GM18505 (cell line): ENCODE results near the gene PWP1.

Source experiments
- ATAC-seq: cut with Tn5 transposase; IDR thresholded peaks from one replicate; pipeline ENCODE4 v1.9.1; 2021; ENCODE audit not compliant: unreplicated experiment
- POLR2A ChIP-seq: IDR thresholded peaks from 4 replicates; pipeline ENCODE4 v1.6.1; 2011; ENCODE audit warnings: borderline replicate concordance; ENCODE audit not compliant: insufficient read depth, insufficient read length; ENCODE audit errors: extremely low read depth

PWP1 gene

GRCh38 chr12:107685360-107686248 is at the start of gene PWP1:
Gene PWP1 (plus strand): TSS chr12:107685799. CDS start chr12:107685900, 101 bp downstream.
- TF ChIP-seq POLR2A: peak; percentile 90
- ATAC-seq: peak; percentile 86

DNA sequence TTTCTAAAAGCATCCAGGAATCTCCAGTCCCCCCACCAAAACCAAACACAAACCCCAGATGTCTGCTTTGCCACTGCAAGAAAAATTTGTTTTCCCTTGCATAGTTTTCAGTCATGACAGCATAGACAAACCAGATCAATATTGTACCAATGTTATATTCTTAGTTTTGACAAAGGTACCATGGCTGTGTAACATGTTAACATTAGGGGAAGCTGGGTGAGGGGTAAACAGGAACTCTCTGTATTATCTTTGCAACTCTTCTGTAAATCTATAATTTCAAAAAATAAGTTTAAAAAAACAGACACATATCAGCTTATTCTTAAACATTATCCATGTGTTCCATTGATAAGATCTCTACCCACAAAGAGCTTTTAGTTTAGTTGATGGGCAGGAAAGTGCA is 44.4 kb upstream of the PWP1 start:
- no peak for ATAC-seq
- no peak for TF ChIP-seq POLR2A

GRCh38 chr12:107642240-107642639 is 43.4 kb upstream of the PWP1 start:
- TF ChIP-seq POLR2A: no peak
- no peak for ATAC-seq

DNA sequence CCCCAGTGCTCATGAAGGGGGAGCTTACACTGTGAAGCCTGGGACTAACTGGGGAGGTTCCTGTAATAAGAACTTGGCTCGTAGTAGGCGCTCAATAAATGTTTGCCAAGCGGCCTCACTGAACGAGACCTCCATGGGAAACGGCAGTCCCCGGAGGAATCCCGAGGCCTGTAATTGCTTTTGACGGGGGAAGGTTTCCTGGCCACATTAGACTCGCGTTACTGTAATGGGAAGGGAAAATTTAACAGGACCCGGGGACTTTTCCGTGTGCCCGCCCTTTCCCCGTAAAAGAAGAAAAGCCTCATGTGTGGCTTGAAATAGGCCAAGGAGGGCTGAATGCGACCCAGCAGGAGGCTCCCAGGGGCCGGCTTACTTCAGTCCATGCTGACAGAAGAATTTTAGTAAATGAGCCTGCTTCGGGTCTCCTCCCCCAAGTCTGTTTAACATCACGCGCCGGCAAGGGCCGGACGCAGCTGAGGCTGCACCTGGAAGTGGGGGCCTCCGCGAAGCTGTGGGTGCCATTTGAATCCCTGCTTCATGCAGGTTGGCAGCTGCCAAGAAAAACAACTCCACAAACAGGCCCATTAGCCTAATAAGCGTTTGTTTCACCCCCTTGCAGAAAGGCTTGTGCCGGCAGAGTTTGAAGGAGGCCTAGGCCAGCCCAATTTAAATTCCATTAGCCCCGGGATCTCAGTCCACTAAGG is 39.8 kb upstream of the PWP1 start:
- no peak for ATAC-seq
- TF ChIP-seq POLR2A: no peak

DNA sequence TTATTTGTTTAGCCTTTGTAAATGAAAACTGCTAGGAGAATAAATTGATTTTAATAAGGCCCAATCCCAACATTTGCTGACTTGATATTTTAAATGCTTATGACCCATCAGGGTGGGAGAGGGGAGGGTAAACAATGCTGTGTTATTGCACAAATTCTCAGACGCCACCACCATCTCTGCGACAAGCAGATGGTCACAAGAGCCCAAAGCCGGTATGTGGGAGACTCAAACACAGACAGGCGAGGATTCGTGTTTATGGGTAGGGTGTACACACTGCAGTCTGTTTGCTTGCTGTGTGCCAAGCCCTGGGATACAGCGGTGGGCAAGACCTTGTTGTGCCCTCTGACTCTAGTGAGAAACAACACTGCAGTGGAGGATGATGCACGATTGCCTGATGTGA is 39.2 kb upstream of the PWP1 start:
- ATAC-seq: no peak
- TF ChIP-seq POLR2A: no peak

- ATAC-seq: no peak
- no peak for TF ChIP-seq POLR2A
Observed at GRCh38 chr12:107649661-107650061, 35.9 kb upstream of the PWP1 start.

GRCh38 chr12:107650977-107651376 is 34.6 kb upstream of the PWP1 start:
- no peak for TF ChIP-seq POLR2A
- ATAC-seq: no peak

GRCh38 chr12:107651571-107652449 is 33.8 kb upstream of the PWP1 start:
- no peak for ATAC-seq
- no peak for TF ChIP-seq POLR2A

GRCh38 chr12:107653519-107653918 is 32.1 kb upstream of the PWP1 start:
- TF ChIP-seq POLR2A: no peak
- no peak for ATAC-seq

DNA sequence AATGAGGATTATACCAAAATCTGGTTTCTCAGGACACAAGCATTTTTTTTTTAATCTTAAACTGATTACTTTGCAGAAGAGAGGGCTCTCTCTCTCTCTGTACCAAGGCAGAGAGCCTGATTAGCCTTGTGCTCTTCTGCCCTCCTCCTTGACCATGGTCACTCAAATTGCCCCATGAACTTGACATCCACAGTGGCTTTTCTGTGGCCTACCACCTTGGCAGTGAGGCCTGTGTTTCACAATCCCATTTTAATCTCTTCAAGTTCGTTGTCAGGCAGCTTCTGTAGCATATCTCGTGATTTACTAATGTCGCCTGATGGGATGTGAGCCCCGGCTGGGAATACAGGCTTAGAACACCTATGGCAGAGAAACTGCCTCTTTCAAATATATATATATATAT is 30.7 kb upstream of the PWP1 start:
- TF ChIP-seq POLR2A: no peak
- no peak for ATAC-seq

DNA sequence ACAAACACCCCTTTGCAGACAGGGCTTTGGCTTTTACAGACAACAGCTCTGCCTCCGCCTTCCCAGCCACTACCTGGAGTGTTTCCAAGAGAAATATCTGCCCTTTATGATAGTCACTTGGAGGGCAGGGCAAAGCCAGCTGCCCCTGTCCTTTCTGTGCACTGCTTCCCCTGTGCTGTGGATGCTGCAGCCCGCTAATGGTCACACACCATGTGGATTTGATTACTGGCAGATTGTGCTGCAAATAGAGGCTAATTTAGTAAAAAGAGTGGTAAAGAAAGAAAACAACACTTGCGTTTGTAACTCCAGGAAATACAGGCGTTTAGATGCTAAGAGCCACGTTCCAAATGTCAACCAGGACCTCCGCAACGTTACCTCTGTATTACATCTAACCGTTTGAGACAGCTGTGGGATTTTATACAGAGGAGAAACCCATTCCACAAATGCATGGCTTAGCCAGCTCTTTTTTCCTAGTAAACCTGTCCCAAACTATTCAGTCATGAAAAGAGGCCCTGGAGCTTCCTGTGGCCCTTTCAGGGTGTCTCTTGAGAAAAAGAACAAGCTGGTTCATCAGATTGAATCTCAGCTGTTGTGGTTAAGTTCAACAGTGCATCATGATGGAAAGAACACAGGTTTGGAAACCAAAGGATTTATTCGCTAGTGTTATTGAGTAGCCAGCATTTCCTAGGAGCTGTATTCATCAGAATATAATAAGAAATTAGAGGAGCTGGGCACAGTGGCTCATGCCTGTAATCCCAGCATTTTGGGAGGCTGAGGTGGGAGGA is 30.1 kb upstream of the PWP1 start:
- ATAC-seq: no peak
- no peak for TF ChIP-seq POLR2A

DNA sequence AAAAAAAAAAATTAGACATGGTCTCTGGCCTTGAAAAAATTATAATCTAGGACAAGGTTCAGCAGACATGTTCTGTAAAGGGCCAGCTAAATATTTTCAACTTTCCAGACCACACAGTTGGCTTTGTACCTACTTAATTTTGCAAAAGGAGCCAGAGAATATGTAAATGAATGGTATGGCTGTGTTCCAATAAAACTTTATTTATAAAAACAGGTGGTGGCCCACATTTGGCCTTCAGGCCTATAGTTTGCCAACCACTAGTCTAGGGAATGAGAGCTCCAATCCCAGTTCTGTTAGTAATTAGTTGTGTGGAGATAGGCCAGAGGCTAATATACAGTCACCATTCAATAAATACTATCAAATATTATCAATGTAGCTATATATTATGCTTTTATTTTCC is 29.3 kb upstream of the PWP1 start:
- ATAC-seq: no peak
- TF ChIP-seq POLR2A: no peak
